H1 (cell line): ENCODE results near the gene HDGFL3. TPM values are rescaled to one million over a fixed set of nuclear protein-coding genes. Genes with fewer than 3 reads are reported as not detected.

Experiments used
- CTCF ChIA-PET: fragments of 300-600 bp; sonication (Branson Sonifier 250); formaldehyde crosslinking; loops from one replicate; lab custom pipeline; 2021; ENCODE audit not compliant: partially characterized antibody; lab: Charles Lee
- POLR2A ChIA-PET: fragments of 300-600 bp; sonication (Branson Sonifier 250); formaldehyde crosslinking; loops from one replicate; lab custom pipeline; 2021; ENCODE audit warnings: inconsistent platforms; ENCODE audit not compliant: partially characterized antibody; lab: Charles Lee
- DNase-seq, 2 experiments: peaks; one replicate each; pipeline versions ENCODE4 v3.0.0 to v3.0.0-alpha.2; 2010 to 2022; ENCODE audit warnings: low spot score in 2 of 2, low read depth in 1 of 2, mixed read lengths in 1 of 2
- FAIRE-seq: peaks from 2 replicates; lab custom pipeline; 2011; peaks lifted over from hg19 to GRCh38; lab: Jason Lieb, UNC
- H2AFZ ChIP-seq: 2 replicates; pipeline ENCODE4 v1.8.1; 2012; ENCODE audit warnings: low read length, inconsistent platforms
- H2AK5ac ChIP-seq: 2 replicates; pipeline ENCODE4 v1.6.1; 2013; ENCODE audit warnings: low read depth, low read length
- H2BK120ac ChIP-seq: replicated peaks from 2 replicates; pipeline ENCODE3; 2013; ENCODE audit warnings: low read depth, low read length, inconsistent platforms
- H2BK12ac ChIP-seq: 2 replicates; pipeline ENCODE4 v1.6.1; 2013; ENCODE audit warnings: low read depth, low read length
- H2BK15ac ChIP-seq: 2 replicates; pipeline ENCODE4 v1.6.1; 2013; ENCODE audit warnings: low read length
- H2BK20ac ChIP-seq: 2 replicates; pipeline ENCODE4 v1.6.1; 2013; ENCODE audit warnings: low read length
- H2BK5ac ChIP-seq: 2 replicates; pipeline ENCODE4 v1.6.1; 2013; ENCODE audit warnings: low read depth, low read length
- H3K14ac ChIP-seq: 2 replicates; pipeline ENCODE4 v1.6.1; 2013; ENCODE audit warnings: inconsistent platforms; ENCODE audit not compliant: insufficient read length
- H3K18ac ChIP-seq: 2 replicates; pipeline ENCODE4 v1.6.1; 2013; ENCODE audit warnings: low read length; ENCODE audit errors: extremely low read depth
- H3K23ac ChIP-seq: 2 replicates; pipeline ENCODE4 v1.6.1; 2013; ENCODE audit warnings: inconsistent platforms; ENCODE audit not compliant: insufficient read length
- H3K23me2 ChIP-seq: 2 replicates; pipeline ENCODE4 v1.6.1; 2013; ENCODE audit warnings: low read depth, low read length
- H3K27ac ChIP-seq: 2 replicates; pipeline ENCODE4 v1.6.1; 2011; ENCODE audit warnings: low read depth, low read length, inconsistent platforms
- H3K27me3 ChIP-seq, 4 experiments: replicated peaks in 1 of 4; 1 replicate in 1 of 4; 2 replicates in 3 of 4; pipeline versions ENCODE4 v1.6.1 to v1.8.1; 2011 to 2013; ENCODE audit warnings: low read length in 3 of 4, mild to moderate bottlenecking in 3 of 4, inconsistent platforms in 2 of 4, mixed read lengths in 2 of 4, moderate library complexity in 1 of 4; ENCODE audit not compliant: control insufficient read depth in 3 of 4, insufficient read depth in 3 of 4; ENCODE audit errors: extremely low read depth in 1 of 4
- H3K36me3 ChIP-seq, 4 experiments: 2 replicates each; pipeline versions ENCODE4 v1.6.1 to v1.8.1; 2011 to 2013; ENCODE audit warnings: mild to moderate bottlenecking in 4 of 4, low read length in 3 of 4, moderate library complexity in 2 of 4, control low read depth in 1 of 4, inconsistent platforms in 1 of 4; ENCODE audit not compliant: insufficient read depth in 4 of 4, control insufficient read depth in 2 of 4
- H3K4ac ChIP-seq: replicated peaks from 2 replicates; pipeline ENCODE3; 2013; ENCODE audit warnings: low read length, low read depth, mixed read lengths, inconsistent platforms; ENCODE audit not compliant: insufficient read length
- H3K4me1 ChIP-seq, 4 experiments: replicated peaks in 1 of 4; 1 replicate in 1 of 4; 2 replicates in 3 of 4; pipeline versions ENCODE4 v1.6.1 to v1.8.1; 2011 to 2013; ENCODE audit warnings: low read length in 3 of 4, inconsistent platforms in 2 of 4, mixed read lengths in 1 of 4; ENCODE audit not compliant: insufficient read depth in 4 of 4, control insufficient read depth in 3 of 4
- H3K4me2 ChIP-seq, 2 experiments: 2 replicates each; pipeline versions ENCODE4 v1.6.1 to v1.8.1; 2011 to 2013; ENCODE audit warnings: low read depth in 2 of 2, low read length in 2 of 2, control low read depth in 1 of 2, inconsistent platforms in 1 of 2, mild to moderate bottlenecking in 1 of 2; ENCODE audit not compliant: insufficient read depth in 1 of 2
- H3K4me3 ChIP-seq, 4 experiments: fragments of 200-600, 300-600 bp in 1 of 4; sonication (generic), shearing (Covaris generic), sonication (Bioruptor Twin) in 1 of 4; 2 replicates each; pipeline versions ENCODE4 v1.5.1 to v1.8.1; 2011 to 2016; ENCODE audit warnings: low read length in 4 of 4, low read depth in 3 of 4, control low read depth in 2 of 4, inconsistent platforms in 2 of 4, mild to moderate bottlenecking in 2 of 4, mixed read lengths in 1 of 4, moderate library complexity in 1 of 4; ENCODE audit not compliant: insufficient read depth in 2 of 4; ENCODE audit errors: extremely low read depth in 1 of 4
- H3K56ac ChIP-seq: replicated peaks from 2 replicates; pipeline ENCODE3; 2013; ENCODE audit warnings: low read depth, mild to moderate bottlenecking, mixed read lengths, low read length, inconsistent platforms; ENCODE audit not compliant: insufficient read length
- H3K79me1 ChIP-seq: 2 replicates; pipeline ENCODE4 v1.6.1; 2013; ENCODE audit warnings: low read depth, low read length, control low read depth
- H3K79me2 ChIP-seq, 2 experiments: 2 replicates each; pipeline versions ENCODE4 v1.6.1 to v1.8.1; 2012 to 2013; ENCODE audit warnings: low read length in 2 of 2, mild to moderate bottlenecking in 2 of 2, inconsistent platforms in 1 of 2; ENCODE audit not compliant: insufficient read depth in 2 of 2, control insufficient read depth in 1 of 2
- H3K9ac ChIP-seq, 4 experiments: replicated peaks in 1 of 4; 1 replicate in 1 of 4; 2 replicates in 3 of 4; pipeline versions ENCODE4 v1.6.1 to v1.8.1; 2011 to 2013; ENCODE audit warnings: low read depth in 3 of 4, low read length in 3 of 4, control low read depth in 2 of 4, mild to moderate bottlenecking in 2 of 4, moderate library complexity in 2 of 4, inconsistent platforms in 1 of 4; ENCODE audit errors: extremely low read depth in 1 of 4
- H3K9me3 ChIP-seq, 2 experiments: 2 replicates each; pipeline versions ENCODE4 v1.6.1 to v1.8.1; 2012 to 2013; ENCODE audit warnings: mild to moderate bottlenecking in 2 of 2, moderate library complexity in 2 of 2, control low read depth in 1 of 2, inconsistent platforms in 1 of 2, low read depth in 1 of 2, low read length in 1 of 2, mixed read lengths in 1 of 2; ENCODE audit not compliant: insufficient read depth in 2 of 2
- H4K20me1 ChIP-seq, 2 experiments: replicated peaks in 1 of 2; 2 replicates each; pipeline versions ENCODE3 to v1.8.1; 2011 to 2013; ENCODE audit warnings: inconsistent platforms in 2 of 2, low read length in 2 of 2, mild to moderate bottlenecking in 1 of 2; ENCODE audit not compliant: insufficient read depth in 2 of 2, control insufficient read depth in 1 of 2
- H4K5ac ChIP-seq: 2 replicates; pipeline ENCODE4 v1.6.1; 2013; ENCODE audit warnings: low read length, low read depth, mixed read lengths, inconsistent platforms; ENCODE audit not compliant: insufficient read length
- H4K8ac ChIP-seq: 2 replicates; pipeline ENCODE4 v1.8.0; 2013; ENCODE audit warnings: mild to moderate bottlenecking, moderate library complexity, low read length, inconsistent platforms; ENCODE audit not compliant: insufficient read depth; ENCODE audit errors: extremely low read depth
- H4K91ac ChIP-seq: replicated peaks from 2 replicates; pipeline ENCODE3; 2013; ENCODE audit warnings: low read length, mixed read lengths, inconsistent platforms; ENCODE audit not compliant: insufficient read length
- ASH2L ChIP-seq: fragments of 200-600, 300-600 bp; sonication (generic); IDR thresholded peaks from one replicate; pipeline ENCODE4 v1.7.1; 2017; ENCODE audit warnings: low read length
- CEBPB ChIP-seq: IDR thresholded peaks from 2 replicates; pipeline ENCODE4 v1.6.1; 2012; ENCODE audit warnings: low read depth, low read length
- KDM1A ChIP-seq: fragments of 200-600, 300-600 bp; sonication (generic); IDR thresholded peaks from 2 replicates; pipeline ENCODE4 v1.7.1; 2016; ENCODE audit warnings: mild to moderate bottlenecking, low read length, borderline replicate concordance
- KDM4A ChIP-seq: IDR thresholded peaks from one replicate; pipeline ENCODE4 v1.7.1; 2012; ENCODE audit warnings: low read depth, mild to moderate bottlenecking, moderate library complexity, low read length, inconsistent platforms; ENCODE audit not compliant: severe bottlenecking
- SUZ12 ChIP-seq: fragments of 200-600 bp; sonication (generic); IDR thresholded peaks from 2 replicates; pipeline ENCODE4 v1.6.1; 2012; ENCODE audit warnings: mild to moderate bottlenecking, inconsistent platforms, low read length, moderate library complexity, mixed read lengths
- WGBS, 2 experiments: shearing (Covaris generic) in 1 of 2; methylation state at CpG; one replicate each; pipeline versions ENCODE4 v1.1.6 to v1.1.7; 2013 to 2015; ENCODE audit warnings: low lambda C conversion rate in 2 of 2, mixed read lengths in 2 of 2, inconsistent platforms in 1 of 2, low coverage in 1 of 2, missing lambda C conversion rate in 1 of 2; ENCODE audit not compliant: insufficient replicate concordance in 2 of 2, insufficient coverage in 1 of 2, insufficient read length in 1 of 2; ENCODE audit errors: extremely low coverage in 1 of 2, missing lambda C conversion rate in 1 of 2; 5-methylcytosine and 5-hydroxymethylcytosine counted together
- polyA plus RNA-seq, 7 experiments: library from polyadenylated mRNA; depleted of rRNA in 3 of 7; stranded (reverse) in 5 of 7; unstranded in 2 of 7; fragments of >200 nt in 5 of 7; fragments of 200-250 nt in 2 of 7; gene quantifications; 1 replicate in 5 of 7; 2 replicates in 1 of 7; 4 replicates in 1 of 7; pipeline versions ENCODE4 v1.2.1 to v1.2.3, GENCODE V29; 2011 to 2013; ENCODE audit warnings: missing spikeins in 2 of 7, mixed read lengths in 2 of 7
- total RNA-seq: library from RNA; stranded (reverse); fragmentation: NEBNext Ultra II Directional; extraction: Animal tissue kit (Norgen Biotek cat#: 25700); gene quantifications from 2 replicates; pipeline ENCODE4 v1.2.1, GENCODE V29; 2021

The HDGFL3 gene
- total and polyA plus RNA-seq, 2 of the 8 experiments (the other 6 are each of a cell fraction or from before 2014, with no cell fraction given): 14.1 to 149 TPM

- 2% methylated on average over 86 of the region's 97 CpGs; no CpG with 5 or more reads in 1 of the 2 experiments for WGBS, 2 experiments
- FAIRE-seq (no peak), DNase-seq (peak in 1 of 2 experiments; percentile 63)
- peaks cover 0 to 34% (median 25%) of the 10 kb centered on the region in 4 experiments; a peak in 6 of 7 replicates for H3K27me3 ChIP-seq
- no peak within 1 kb of the TSS for H3K56ac ChIP-seq
- H2BK5ac ChIP-seq: 0 out of 2 replicates have a peak within 1 kb of the TSS, but pooled peaks have one; percentile 1
- no peak within 1 kb of the TSS for H2AK5ac ChIP-seq
- H2BK15ac ChIP-seq: peak within 1 kb of the TSS; percentile 92; the same call in 1 of the 2 replicates
- H3K23me2 ChIP-seq: peaks cover 13% of the 10 kb centered on the region; the same call in 1 of the 2 replicates
- H3K4ac ChIP-seq: no peak within 1 kb of the TSS
- H3K4me1 ChIP-seq: peaks cover 0 to 9% (median 4%) of the 10 kb centered on the region in 4 experiments; a peak in 3 of 7 replicates
- H4K5ac ChIP-seq: no peak within 1 kb of the TSS
- H2AFZ ChIP-seq: peak within 1 kb of the TSS; percentile 43; the same call in 1 of the 2 replicates
- H3K14ac ChIP-seq: no peak within 1 kb of the TSS
- no peak within 1 kb of the TSS for H3K23ac ChIP-seq
- no peaks in the 10 kb centered on the region for H3K9me3 ChIP-seq
- no peak within 1 kb of the TSS for H3K27ac ChIP-seq
- no peaks in the 10 kb centered on the region for H3K79me2 ChIP-seq
- no peak within 1 kb of the TSS for H3K18ac ChIP-seq
- H3K79me1 ChIP-seq: no peaks in the 10 kb centered on the region
- H2BK120ac ChIP-seq: no peak within 1 kb of the TSS
- no peak within 1 kb of the TSS for H2BK20ac ChIP-seq
- H3K4me3 ChIP-seq: peak within 1 kb of the TSS; percentile 49 to 68 (median 51)
- POLR2A ChIA-PET: interaction anchor here (0.9 to 1.7 kb wide), 4 partner anchors 13 to 53 kb away, joined by 3 to 6 read pairs (median 4); no protein-coding TSS in a partner anchor
- H3K36me3 ChIP-seq: no peaks in the 10 kb centered on the region
- H3K9ac ChIP-seq: no peak within 1 kb of the TSS
- peak within 1 kb of the TSS; percentile 80 for H4K8ac ChIP-seq
- no peak for TF ChIP-seq CEBPB
- peak; percentile 90 for TF ChIP-seq KDM4A
- 0 out of 2 replicates have a peak, but pooled peaks have one; percentile 47 for TF ChIP-seq KDM1A
- peak; percentile 42 for TF ChIP-seq ASH2L
- peak; percentile 64 for TF ChIP-seq SUZ12
- TF ChIP-seq, all 59 proteins: peak for 4
- CTCF ChIA-PET: interaction anchor here (0.6 to 1.3 kb wide), 3 partner anchors 13 to 1244 kb away, joined by 3 to 4 read pairs (median 3); no protein-coding TSS in a partner anchor
- peak within 1 kb of the TSS; percentile 18; the same call in 1 of the 2 replicates for H2BK12ac ChIP-seq
- H4K91ac ChIP-seq: no peak within 1 kb of the TSS
- peaks cover 0 to 5% of the 10 kb centered on the region in 2 experiments for H4K20me1 ChIP-seq
- H3K4me2 ChIP-seq: peak within 1 kb of the TSS; percentile 68 to 95
Observed at GRCh38 chr15:83106994-83107840, 100.4 kb downstream of the HDGFL3 start, which contains the start of gene TM6SF1. Gene TM6SF1 (plus strand): TSS chr15:83107645. CDS start chr15:83107681, 36 bp downstream.
